Mammary epithelial cell (primary cell): ENCODE results near the gene PRKCG.

Experiments
- CTCF ChIP-seq, 2 donors: IDR thresholded peaks in 1 of 2; conservative IDR thresholded peaks in 1 of 2; 2 replicates each; pipeline ENCODE4 v1.5.1; 2011 to 2012; ENCODE audit warnings: inconsistent platforms in 2 of 2, low read length in 2 of 2, mild to moderate bottlenecking in 2 of 2, control low read depth in 1 of 2, low read depth in 1 of 2; ENCODE audit not compliant: insufficient read depth in 1 of 2; ENCODE audit errors: extremely low read depth in 1 of 2
- EZH2 ChIP-seq: IDR thresholded peaks from 2 replicates; pipeline ENCODE4 v1.6.1; 2012; ENCODE audit warnings: low read length, inconsistent platforms, borderline replicate concordance

DNA sequence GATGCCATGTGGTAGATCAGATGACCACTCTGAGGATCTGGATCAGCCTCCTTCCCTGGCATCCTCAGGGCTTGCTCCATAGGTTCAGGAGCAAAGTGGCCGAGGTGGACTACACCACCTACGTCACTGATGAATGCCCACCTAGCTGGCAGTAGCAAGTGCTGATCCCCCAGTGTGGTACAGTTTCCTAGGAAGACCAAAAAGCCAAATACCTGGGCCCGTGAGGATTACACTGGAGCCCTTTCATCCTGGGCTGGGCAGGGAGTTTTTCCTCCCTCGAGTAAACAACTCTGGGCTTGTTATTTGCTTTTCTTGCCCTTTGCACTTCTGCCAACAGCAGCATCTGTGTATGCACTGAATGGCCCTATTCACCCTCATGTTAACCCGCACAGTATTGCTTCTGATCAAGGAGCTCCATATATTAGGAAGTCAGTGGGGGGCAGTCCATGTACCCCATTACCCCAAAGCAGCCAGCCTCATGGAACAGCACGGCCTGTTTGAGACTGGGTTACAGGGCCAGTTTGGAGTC lies 17.6 kb upstream of the PRKCG start:
- TF ChIP-seq CTCF (conservative IDR thresholded peaks at IDR 0.05 in 1 of 2, IDR thresholded peaks at IDR 0.05 in 1 of 2; ENCODE audit: extremely low read depth in 1 of 2, insufficient read depth in 1 of 2, low read depth in 1 of 2, low read length in 2 of 2) (no peak), EZH2 (no peak)
